Stimulated activated naive CD8-positive, alpha-beta T cell treated with anti-CD3 and anti-CD28 coated beads, Interleukin-15, amount 100 ng/mL, for 72 hours (primary cell): ENCODE measurements around the gene MYO5B.
A peak's percentile ranks its signal among the peaks of the same experiment; 100 is the strongest.

ENCODE experiments used
- ATAC-seq: fragments of 150-1000 bp; cut with Tn5 transposase; 2 replicates; pipeline ENCODE4 v1.10.0; 2021; ENCODE audit warnings: mild to moderate bottlenecking, moderate library complexity
- DNase-seq, 2 donors: peaks; one replicate each; pipeline ENCODE4 v3.0.0; 2021 to 2022
- H3K27ac Mint-ChIP-seq, 2 donors: one replicate each; pipeline ENCODE4 v1.8.0; 2022; ENCODE audit warnings: mild to moderate bottlenecking in 2 of 2, mixed read lengths in 2 of 2, moderate library complexity in 2 of 2
- H3K27me3 Mint-ChIP-seq: one replicate; pipeline ENCODE4 v1.8.0; 2022; ENCODE audit warnings: mixed read lengths
- H3K4me1 Mint-ChIP-seq: one replicate; pipeline ENCODE4 v1.8.0; 2022; ENCODE audit warnings: mild to moderate bottlenecking, mixed read lengths
- H3K4me3 Mint-ChIP-seq, 2 donors: one replicate each; pipeline ENCODE4 v1.8.0; 2022; ENCODE audit warnings: mild to moderate bottlenecking in 2 of 2, mixed read lengths in 2 of 2, moderate library complexity in 1 of 2
- H3K9me3 Mint-ChIP-seq, 2 donors: one replicate each; pipeline ENCODE4 v1.8.0; 2022; ENCODE audit warnings: mixed read lengths in 2 of 2

MYO5B gene

DNA sequence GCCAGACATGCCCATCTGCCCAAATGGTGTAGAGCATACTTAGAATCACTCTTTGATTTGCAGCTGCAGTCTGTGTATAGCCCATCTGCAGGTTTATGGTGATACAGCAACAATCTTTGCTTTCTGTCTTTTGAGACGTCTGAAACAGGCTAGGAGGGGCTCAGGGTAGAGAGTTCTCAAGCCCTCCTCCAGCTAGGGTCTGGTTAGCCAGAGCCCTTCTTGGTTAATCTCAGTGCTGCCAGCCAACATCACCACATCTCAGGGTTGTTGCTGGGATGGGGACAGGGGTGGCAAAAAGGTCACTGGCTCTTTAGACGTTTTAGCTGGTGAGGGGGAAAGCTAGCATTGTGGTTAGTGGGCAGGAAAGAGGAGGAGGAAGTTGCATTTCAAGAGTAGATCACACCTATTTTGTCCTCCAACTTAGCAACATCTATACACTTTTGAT, 245.0 kb downstream of the MYO5B start:
- peak; percentile 78 for ATAC-seq
- no peaks in the 10 kb centered on the region for H3K9me3 Mint-ChIP-seq
- DNase-seq: no peak
- H3K4me3 Mint-ChIP-seq: peak overlapping the region in 1 of 2 donors; percentile 72
- H3K4me1 Mint-ChIP-seq: peaks cover 40% of the 10 kb centered on the region
- H3K27ac Mint-ChIP-seq: no peak overlapping the region
- peaks cover 22% of the 10 kb centered on the region for H3K27me3 Mint-ChIP-seq

DNA sequence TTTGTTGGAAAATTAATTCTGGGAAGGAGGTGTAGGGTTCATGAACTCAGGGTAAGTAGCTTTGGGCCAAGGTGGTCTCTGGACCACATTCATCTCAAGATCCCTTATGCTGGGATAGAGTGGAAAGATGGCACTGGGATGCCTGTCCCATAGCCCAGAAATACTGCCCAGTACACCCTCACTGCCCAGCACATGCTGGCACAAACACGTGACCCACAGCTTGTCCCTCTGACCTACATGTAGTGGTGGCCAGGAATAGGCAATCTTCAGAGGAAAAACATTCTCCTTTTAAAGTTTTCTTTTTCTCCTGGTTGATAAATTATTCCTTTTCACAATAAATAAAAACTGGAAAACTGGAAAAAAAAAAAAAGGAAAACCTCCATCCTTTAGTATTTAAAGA, 246.0 kb downstream of the MYO5B start:
- no peak for ATAC-seq
- Mint-ChIP-seq H3K27me3 (peaks cover 22% of the 10 kb centered on the region), H3K9me3 (no peaks in the 10 kb centered on the region), H3K27ac (peak overlapping the region in 1 of 2 donors; percentile 50), H3K4me1 (peaks cover 43% of the 10 kb centered on the region), H3K4me3 (no peak overlapping the region)
- no peak for DNase-seq

DNA sequence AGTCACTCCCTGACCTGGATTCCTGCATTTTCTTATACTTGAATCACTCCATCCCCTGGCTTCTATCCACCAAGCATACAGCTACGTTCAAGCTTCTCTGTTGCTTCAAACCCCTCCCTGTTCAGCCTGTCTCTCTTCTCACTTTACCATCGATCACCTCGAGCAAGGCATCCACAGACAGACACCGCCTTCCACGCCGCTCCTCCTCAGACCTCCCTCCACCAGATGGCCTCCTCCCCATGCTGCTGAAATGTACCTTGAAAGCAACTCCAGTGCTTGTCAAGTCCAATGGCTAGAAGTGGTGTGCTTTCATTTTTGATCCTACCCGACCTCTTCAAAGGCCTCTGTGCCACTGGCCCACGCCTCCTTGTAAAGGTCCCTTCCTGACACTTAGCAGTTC, 250.3 kb downstream of the MYO5B start:
- Mint-ChIP-seq H3K4me3 (no peak overlapping the region), H3K4me1 (peaks cover 9% of the 10 kb centered on the region), H3K9me3 (no peaks in the 10 kb centered on the region), H3K27me3 (no peaks in the 10 kb centered on the region), H3K27ac (no peak overlapping the region)
- ATAC-seq (peak; percentile 67), DNase-seq (peak in 1 of 2 donors; percentile 28)

DNA sequence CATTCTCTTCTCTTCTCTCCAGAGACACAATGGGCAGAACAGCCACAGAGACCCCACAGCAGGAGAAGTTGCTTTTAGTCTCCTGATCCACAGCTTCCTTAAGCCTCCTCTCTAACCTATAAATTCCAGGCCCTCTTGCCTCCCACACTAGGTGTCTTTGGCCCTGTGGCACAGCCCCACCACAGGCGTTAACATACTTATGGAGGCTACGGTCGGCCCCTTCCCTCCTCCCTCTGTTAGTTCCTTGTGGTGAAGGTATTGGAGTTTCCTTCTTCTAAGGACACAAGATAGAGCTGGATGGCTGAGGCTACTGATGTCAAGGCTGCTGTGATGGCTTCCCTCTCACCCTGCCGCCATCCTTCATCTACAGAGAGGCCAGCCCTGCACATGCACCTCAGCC, 258.1 kb downstream of the MYO5B start:
- H3K4me1 Mint-ChIP-seq: no peaks in the 10 kb centered on the region
- ATAC-seq (no peak), DNase-seq (no peak)
- H3K27ac Mint-ChIP-seq: no peak overlapping the region
- H3K4me3 Mint-ChIP-seq: no peak overlapping the region
- H3K9me3 Mint-ChIP-seq: no peaks in the 10 kb centered on the region
- H3K27me3 Mint-ChIP-seq: peaks cover 5% of the 10 kb centered on the region

DNA sequence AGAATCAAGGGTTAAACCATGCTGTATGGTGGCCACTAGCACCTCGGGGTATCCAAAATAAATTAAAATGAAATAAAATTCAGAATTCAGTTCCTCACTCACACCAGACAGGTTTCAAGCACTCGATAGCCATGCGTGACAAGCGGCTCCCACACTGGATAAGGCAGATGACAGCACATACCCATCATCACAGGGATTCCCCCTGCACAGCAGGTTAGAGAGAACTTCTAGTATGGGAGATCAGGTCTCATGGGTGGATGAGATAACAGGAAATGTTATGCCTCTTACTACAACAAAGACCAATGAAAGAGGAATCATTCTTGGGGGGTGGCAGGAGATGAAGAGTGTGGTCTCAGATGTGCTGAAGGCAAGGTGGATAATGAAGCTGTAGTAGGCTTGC, 259.7 kb downstream of the MYO5B start:
- Mint-ChIP-seq H3K27me3 (peaks cover 5% of the 10 kb centered on the region), H3K9me3 (no peaks in the 10 kb centered on the region), H3K27ac (no peak overlapping the region), H3K4me3 (no peak overlapping the region), H3K4me1 (no peaks in the 10 kb centered on the region)
- ATAC-seq: no peak
- DNase-seq: no peak

DNA sequence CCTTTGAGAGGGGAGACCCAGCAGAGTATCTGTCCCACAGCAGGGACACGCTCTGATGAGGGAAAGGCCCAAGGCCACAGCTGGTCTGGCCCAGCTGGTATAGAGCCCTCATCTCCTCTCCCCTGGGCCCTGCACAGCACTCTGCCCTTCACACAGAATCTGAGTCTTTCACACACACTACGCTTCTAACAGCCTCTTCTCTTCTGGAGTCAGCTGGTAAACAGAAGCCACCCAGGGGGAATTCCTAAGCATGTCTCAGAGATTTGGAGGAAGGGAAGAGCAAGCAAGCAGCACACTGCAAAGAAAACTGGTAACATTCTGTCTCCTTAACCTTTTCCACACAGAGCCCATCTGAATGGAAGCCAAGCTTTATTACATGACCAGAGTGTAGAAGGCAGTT, 260.5 kb downstream of the MYO5B start:
- H3K4me1 Mint-ChIP-seq: no peaks in the 10 kb centered on the region
- H3K27ac Mint-ChIP-seq: peak overlapping the region; percentile 64 to 67
- DNase-seq (no peak), ATAC-seq (peak; percentile 31)
- H3K4me3 Mint-ChIP-seq: no peak overlapping the region
- peaks cover 5% of the 10 kb centered on the region for H3K27me3 Mint-ChIP-seq
- no peaks in the 10 kb centered on the region for H3K9me3 Mint-ChIP-seq

DNA sequence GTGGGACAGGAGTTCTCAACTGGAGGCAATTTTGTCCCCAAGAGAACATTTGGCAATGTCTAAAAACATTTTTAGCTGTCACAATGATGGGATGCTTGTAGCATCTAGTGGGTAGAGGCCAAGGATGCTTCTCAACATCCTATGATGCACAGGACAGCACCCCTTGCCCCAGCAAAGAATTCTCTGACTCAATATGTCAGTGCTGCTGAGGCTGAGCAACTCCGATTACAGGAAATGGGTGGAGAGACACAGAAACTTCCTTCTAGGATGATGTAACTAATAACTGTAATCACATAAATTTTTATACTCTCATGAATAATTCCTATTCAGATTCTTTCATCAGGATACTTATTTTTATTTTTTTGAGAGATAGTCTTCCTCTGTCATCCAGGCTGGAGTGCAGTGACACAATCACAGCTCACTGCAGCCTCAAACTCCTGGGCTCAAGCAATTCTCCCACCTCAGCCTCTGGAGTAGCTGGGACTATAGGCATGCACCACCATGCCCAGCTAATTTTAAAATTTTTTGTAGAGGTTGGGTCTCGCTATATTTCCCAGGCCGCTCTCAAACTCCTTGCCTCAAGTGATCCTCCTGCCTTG, 261.3 kb downstream of the MYO5B start:
- Mint-ChIP-seq H3K27ac (no peak overlapping the region), H3K4me1 (no peaks in the 10 kb centered on the region), H3K4me3 (no peak overlapping the region), H3K27me3 (peaks cover 5% of the 10 kb centered on the region), H3K9me3 (no peaks in the 10 kb centered on the region)
- peak; percentile 71 for ATAC-seq
- DNase-seq: no peak

DNA sequence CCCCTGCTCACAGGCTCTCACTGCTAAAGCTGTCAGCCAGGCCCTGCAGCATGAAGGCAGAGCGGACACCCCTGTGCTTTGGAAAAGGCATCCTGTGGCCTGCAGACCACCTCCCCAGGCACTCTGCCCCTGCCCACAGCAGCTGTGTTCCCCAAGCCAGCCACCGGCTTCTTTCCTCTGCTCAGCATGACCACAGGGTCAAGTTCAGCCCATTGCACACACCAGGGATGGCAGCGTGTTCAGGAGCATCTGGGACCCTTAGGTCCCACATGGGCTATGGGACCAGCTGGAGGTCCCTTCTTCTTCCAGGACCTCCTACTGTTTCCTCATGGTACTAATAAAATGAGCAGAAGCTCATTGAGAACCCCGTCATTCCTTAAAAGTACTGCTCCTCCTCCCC, 263.2 kb downstream of the MYO5B start:
- ATAC-seq: no peak
- Mint-ChIP-seq H3K27me3 (peaks cover 11% of the 10 kb centered on the region), H3K9me3 (peaks cover 0 to 3% of the 10 kb centered on the region in 2 donors), H3K27ac (no peak overlapping the region), H3K4me3 (no peak overlapping the region), H3K4me1 (no peaks in the 10 kb centered on the region)
- DNase-seq: no peak

DNA sequence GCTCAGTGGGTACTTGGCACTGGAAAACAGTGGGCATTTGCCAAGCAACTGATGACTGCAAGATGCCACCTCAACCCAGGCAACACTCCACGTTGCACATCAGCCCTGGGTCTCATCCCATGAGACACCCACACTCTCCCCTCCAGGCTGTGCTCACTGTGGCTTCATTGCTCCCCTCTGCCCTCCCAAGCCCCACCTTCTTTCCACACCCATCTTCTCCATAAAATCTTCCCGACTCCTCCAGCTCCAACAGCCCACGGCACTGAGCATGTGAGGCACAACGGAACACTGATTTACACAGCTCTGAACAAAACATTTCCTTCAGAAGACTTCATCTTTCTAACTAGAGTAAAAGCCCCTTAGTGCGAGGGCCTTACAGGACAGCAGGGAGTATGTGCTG, 263.8 kb downstream of the MYO5B start:
- Mint-ChIP-seq H3K27me3 (peaks cover 15% of the 10 kb centered on the region), H3K4me3 (no peak overlapping the region), H3K9me3 (peaks cover 0 to 7% of the 10 kb centered on the region in 2 donors), H3K4me1 (no peaks in the 10 kb centered on the region), H3K27ac (peak overlapping the region; percentile 5 to 13)
- ATAC-seq: no peak
- no peak for DNase-seq

DNA sequence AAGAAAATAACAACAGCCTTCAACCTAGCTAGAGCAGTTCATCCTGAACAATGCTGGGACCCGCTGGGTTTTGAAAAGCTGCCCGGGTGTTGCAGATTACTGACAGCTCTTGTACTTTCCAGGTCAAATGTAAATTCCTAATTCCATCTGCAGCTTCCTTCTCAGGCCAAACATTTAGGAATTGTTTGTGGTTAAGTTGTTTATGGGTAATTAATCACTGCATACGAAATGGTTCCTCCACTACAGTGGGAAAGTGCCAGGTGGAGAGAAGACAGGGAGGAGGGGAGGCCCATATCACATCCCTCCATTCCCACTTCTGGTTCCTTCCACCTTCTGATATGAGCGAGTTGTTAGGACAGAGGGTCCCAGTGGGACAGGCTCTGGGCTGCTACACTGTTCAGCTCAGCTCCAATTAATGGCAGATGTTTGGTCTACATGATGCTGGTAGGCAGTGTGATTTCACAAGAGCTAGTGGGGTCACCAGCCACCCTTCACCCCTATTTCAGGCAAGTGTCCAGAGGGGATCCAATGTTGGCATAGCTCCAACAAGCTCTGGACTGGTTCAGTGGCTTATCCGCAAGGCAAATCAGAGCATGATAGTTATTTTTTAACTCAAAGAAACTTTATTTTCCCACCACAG, 268.7 kb downstream of the MYO5B start:
- Mint-ChIP-seq H3K4me1 (peaks cover 5% of the 10 kb centered on the region), H3K4me3 (no peak overlapping the region), H3K9me3 (peaks cover 0 to 18% of the 10 kb centered on the region in 2 donors), H3K27me3 (peaks cover 46% of the 10 kb centered on the region), H3K27ac (no peak overlapping the region)
- ATAC-seq: no peak
- no peak for DNase-seq

DNA sequence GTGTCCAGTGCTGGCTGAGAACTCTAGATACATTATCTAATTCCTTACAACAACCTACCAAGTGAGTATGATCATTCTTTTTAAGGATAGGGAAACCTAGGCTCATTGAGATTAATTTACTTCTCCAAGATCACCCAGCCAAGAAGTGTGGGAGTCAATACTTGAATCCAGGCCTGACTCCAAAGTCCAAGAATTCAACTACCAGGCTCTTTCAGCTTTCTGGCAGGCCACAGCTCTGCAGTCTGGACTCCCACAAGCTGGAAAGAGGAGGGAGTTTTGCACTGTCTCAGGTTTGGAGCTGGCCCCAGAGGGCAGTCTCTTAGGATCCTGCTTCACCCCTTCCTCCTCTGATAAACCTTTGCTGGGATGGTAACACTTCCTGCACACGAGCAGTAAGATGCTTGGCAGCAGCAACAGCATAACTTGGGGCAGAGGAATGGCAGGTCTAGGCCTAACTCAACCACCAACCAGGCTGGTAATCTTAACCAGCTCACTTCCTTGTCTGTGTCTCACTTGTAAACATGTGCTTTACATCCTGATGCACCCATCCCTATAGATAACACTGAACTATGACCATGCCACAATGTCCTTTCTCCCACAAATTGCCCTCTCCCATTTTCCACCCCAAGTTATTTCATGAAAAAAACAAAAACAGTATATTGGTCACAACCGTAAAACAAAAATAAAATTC, 270.5 kb downstream of the MYO5B start:
- Mint-ChIP-seq H3K27ac (no peak overlapping the region), H3K27me3 (peaks cover 64% of the 10 kb centered on the region), H3K9me3 (peaks cover 0 to 18% of the 10 kb centered on the region in 2 donors), H3K4me1 (peaks cover 5% of the 10 kb centered on the region), H3K4me3 (no peak overlapping the region)
- no peak for ATAC-seq
- DNase-seq: no peak

DNA sequence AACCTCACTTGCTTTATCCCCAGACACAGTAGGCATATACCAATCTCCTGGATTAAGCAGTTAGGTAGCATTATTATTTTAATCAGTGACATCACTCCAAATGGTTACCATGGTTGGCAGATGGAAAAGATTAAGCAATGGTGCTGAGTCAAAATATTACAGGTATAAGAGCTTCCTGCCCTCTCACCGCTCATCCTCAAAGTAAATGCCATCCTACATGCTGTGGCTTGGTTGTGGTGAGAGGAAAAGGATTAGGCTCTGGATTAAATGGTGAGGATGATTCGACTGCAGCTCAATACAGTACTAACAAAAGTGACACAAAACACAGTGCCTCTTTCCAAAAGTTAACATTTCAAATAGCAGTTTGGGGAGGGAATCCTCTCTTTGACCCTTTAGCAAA, 272.7 kb downstream of the MYO5B start:
- peaks cover 86% of the 10 kb centered on the region for H3K27me3 Mint-ChIP-seq
- peaks cover 5% of the 10 kb centered on the region for H3K4me1 Mint-ChIP-seq
- DNase-seq: no peak
- no peak for ATAC-seq
- no peak overlapping the region for H3K4me3 Mint-ChIP-seq
- no peak overlapping the region for H3K27ac Mint-ChIP-seq
- peaks cover 0 to 18% of the 10 kb centered on the region in 2 donors for H3K9me3 Mint-ChIP-seq

DNA sequence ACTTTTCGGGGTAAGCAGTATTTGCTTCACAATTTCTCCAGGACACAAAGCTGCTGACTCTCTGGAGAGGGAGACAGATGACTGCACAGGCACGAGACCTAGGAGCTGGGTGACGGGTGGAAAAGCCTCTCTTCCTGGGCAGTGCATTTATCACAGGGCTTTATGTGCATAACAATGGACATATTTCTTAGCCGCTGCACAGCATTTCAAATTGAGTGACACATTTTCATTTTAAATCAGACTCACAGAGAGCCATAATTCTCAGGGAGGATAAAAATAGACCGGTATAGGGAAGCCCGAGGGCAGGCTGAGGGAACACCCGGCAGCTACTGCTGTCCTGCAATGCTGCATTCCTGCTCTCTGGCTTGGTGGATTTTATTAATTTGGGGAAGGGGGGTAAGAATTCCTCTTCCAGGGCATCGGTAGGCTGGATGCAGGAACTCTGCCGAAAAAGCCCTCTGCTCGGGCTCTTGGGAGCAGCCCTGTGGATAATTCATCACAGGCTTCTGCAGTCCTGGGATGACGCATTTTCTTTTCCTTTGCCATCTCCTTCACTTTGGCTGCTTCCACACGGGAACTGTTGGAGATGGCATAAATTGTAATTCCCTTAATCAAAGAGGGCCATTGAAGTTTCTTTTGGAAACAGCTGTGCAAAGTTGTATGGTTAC, 273.5 kb downstream of the MYO5B start:
- DNase-seq (no peak), ATAC-seq (no peak)
- no peak overlapping the region for H3K27ac Mint-ChIP-seq
- H3K4me3 Mint-ChIP-seq: no peak overlapping the region
- peaks cover 81% of the 10 kb centered on the region for H3K27me3 Mint-ChIP-seq
- peaks cover 5% of the 10 kb centered on the region for H3K4me1 Mint-ChIP-seq
- peaks cover 0 to 12% of the 10 kb centered on the region in 2 donors for H3K9me3 Mint-ChIP-seq

DNA sequence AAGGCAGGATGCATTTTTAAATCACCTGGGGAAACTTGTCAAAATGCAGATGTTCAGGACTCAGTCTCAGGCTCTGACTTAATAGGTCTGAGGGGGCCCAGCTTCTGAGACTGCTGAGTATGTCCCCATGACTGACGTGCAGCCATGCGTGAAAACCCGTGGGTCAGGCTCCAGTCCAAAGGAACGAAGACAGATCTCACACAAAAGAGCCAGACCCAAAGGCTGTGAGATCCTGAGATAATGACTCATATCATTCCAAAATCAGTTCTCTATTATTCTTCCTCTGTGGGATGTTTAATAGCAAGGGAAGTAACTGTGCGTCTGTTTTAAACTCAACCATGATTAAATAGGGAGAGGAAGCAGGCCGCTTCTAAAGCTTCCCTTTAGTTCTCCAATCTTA, 274.2 kb downstream of the MYO5B start:
- ATAC-seq (no peak), DNase-seq (no peak)
- Mint-ChIP-seq H3K4me3 (no peak overlapping the region), H3K27me3 (peaks cover 80% of the 10 kb centered on the region), H3K9me3 (peaks cover 0 to 11% of the 10 kb centered on the region in 2 donors), H3K27ac (no peak overlapping the region), H3K4me1 (peaks cover 5% of the 10 kb centered on the region)

DNA sequence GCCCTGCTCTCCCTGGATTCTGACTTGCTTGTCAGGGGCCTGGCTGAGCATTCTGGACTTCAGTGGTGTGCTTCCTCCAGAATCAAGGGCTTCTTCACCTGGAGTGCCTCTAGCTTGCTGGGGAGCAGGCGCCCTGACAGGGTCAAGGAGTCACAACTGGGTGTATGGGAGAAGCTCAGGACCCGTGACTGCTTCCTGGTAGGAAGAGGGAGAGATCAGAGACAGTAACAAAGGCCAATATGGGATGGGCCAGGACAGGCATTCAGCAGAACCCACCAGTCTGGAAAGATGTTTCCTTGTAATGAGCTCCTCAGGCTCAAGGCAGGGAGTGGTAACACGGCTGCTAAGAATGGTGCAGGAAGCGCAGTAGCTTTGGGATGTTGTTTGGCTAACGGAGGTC, 277.2 kb downstream of the MYO5B start:
- peaks cover under 1 to 15% of the 10 kb centered on the region in 2 donors for H3K9me3 Mint-ChIP-seq
- DNase-seq: no peak
- ATAC-seq: no peak
- peaks cover 67% of the 10 kb centered on the region for H3K27me3 Mint-ChIP-seq
- no peak overlapping the region for H3K27ac Mint-ChIP-seq
- H3K4me3 Mint-ChIP-seq: no peak overlapping the region
- H3K4me1 Mint-ChIP-seq: peaks cover 5% of the 10 kb centered on the region

DNA sequence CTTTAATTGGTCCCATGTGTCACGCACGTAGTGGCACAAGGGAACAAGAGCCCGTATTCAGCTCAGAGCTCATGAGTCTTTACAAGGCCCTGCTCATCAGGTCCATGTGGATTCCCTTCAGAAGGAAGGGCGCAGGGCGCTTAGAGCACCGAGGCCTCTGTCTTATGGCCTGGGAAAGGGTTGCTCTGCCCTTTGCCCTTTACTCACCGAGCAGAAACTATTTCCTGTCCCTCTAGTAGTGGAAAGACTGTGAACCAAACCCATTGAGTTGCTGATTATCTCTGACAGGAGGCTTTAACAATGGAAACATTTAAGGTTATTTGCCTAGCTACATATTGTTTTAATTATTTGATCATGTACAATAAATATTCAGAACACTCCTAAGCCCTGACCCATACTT, 279.6 kb downstream of the MYO5B start:
- Mint-ChIP-seq H3K27ac (peak overlapping the region in 1 of 2 donors; percentile 88), H3K4me3 (no peak overlapping the region), H3K9me3 (peaks cover 10 to 28% of the 10 kb centered on the region in 2 donors), H3K4me1 (no peaks in the 10 kb centered on the region), H3K27me3 (peaks cover 43% of the 10 kb centered on the region)
- DNase-seq (no peak), ATAC-seq (no peak)
